Heart right ventricle (tissue), 16 donors: Measurements from ENCODE around the gene RAB40B. TPM values are rescaled to one million over a fixed set of nuclear protein-coding genes. Genes with fewer than 3 reads are reported as not detected.
A peak's percentile ranks its signal among the peaks of the same experiment; 100 is the strongest.

ENCODE experiments used
- ATAC-seq, 8 donors: fragments of 200-7000 bp; cut with Tn5 transposase; one replicate each; pipeline ENCODE4 v1.9.1; 2020; ENCODE audit warnings: mild to moderate bottlenecking in 8 of 8, moderate library complexity in 8 of 8, moderate number of reproducible peaks in 1 of 8
- DNase-seq, 2 donors: peaks; one replicate each; pipeline ENCODE4 v3.0.0-alpha.2; 2020
- H3K27ac ChIP-seq, 10 donors: fragments of 200-600 bp; sonication (generic) in 2 of 10; one replicate each; pipeline versions ENCODE4 v1.5.0 to v1.8.0; 2020 to 2022; ENCODE audit warnings: mild to moderate bottlenecking in 3 of 10
- H3K27me3 ChIP-seq, 7 donors: fragments of 200-600 bp; one replicate each; pipeline ENCODE4 v1.8.0; 2021 to 2022; ENCODE audit warnings: mild to moderate bottlenecking in 2 of 7
- H3K36me3 ChIP-seq, 9 donors: fragments of 200-600 bp; sonication (generic) in 1 of 9; one replicate each; pipeline versions ENCODE4 v1.5.0 to v1.8.0; 2020 to 2022; ENCODE audit warnings: mild to moderate bottlenecking in 2 of 9
- H3K4me1 ChIP-seq, 9 donors: fragments of 200-600 bp; sonication (generic) in 1 of 9; one replicate each; pipeline versions ENCODE4 v1.5.0 to v1.8.0; 2020 to 2022; ENCODE audit warnings: mild to moderate bottlenecking in 4 of 9
- H3K4me3 ChIP-seq, 10 donors: fragments of 200-600 bp; sonication (generic) in 2 of 10; one replicate each; pipeline versions ENCODE4 v1.5.0 to v1.8.0; 2020 to 2022; ENCODE audit warnings: mild to moderate bottlenecking in 7 of 10, moderate library complexity in 2 of 10
- H3K9me3 ChIP-seq, 11 donors: fragments of 200-600 bp in 10 of 11; sonication (generic) in 2 of 11; one replicate each; pipeline versions ENCODE4 v1.5.0 to v1.8.0; 2013 to 2022; ENCODE audit warnings: mild to moderate bottlenecking in 2 of 11, control low read depth in 1 of 11, moderate library complexity in 1 of 11
- WGBS, 2 donors: extraction: QIAGEN DNeasy Blood & Tissue Kit; methylation state at CpG; one replicate each; pipeline ENCODE4 v1.1.7; 2013; ENCODE audit warnings: inconsistent platforms in 1 of 2; 5-methylcytosine and 5-hydroxymethylcytosine counted together
- intact Hi-C, 10 donors: fragments of 100-400 bp; cut with DNase I; formaldehyde crosslinking; loops; one replicate each; pipeline versions ENCODE4 v1.11.1 to v1.14.2; 2022
- polyA plus RNA-seq, 2 donors: library from polyadenylated mRNA; stranded (reverse); fragments of 200-250 nt; gene quantifications; one replicate each; pipeline ENCODE4 v1.2.3, GENCODE V29; 2013
- total RNA-seq, 10 donors: library from RNA; stranded (reverse); fragmentation: NEBNext Ultra II Directional in 3 of 10; extraction: Animal tissue kit (Norgen Biotek cat#: 25700) in 3 of 10; gene quantifications; one replicate each; pipeline versions ENCODE4 v1.2.1 to v1.2.4, GENCODE V29; 2021 to 2023
- TF ChIP-seq, protein P1 (sequence below), 9 donors: fragments of 200-600 bp; sonication (generic) in 2 of 9; IDR thresholded peaks; one replicate each; pipeline versions ENCODE4 v1.5.0 to v1.8.0; 2021 to 2022; ENCODE audit warnings: antibody characterized with exemption in 9 of 9, mild to moderate bottlenecking in 5 of 9, moderate library complexity in 1 of 9
- donor health status: Arrhythmogenic right ventricular cardiomyopathy.
- donor health status: ischemic (EF 13 %, LVEDD 7.1; RV severe dilation, severe dysfunction).
- donor health status: healthy with polysubstance abuse.
- donor health status: DM: no; HTN: yes; CAD: no.
- donor health status: DM: no; HTN: no; CAD: no.
- donor health status: ischemic (EF 25% LVEDD 6.9; RV normal size, moderate dysfunction).
- donor health status: ischemic (EF 25% LVEDD 5.7; RV mildly dilated, moderate dysfunction).
- donor health status: healthy.
- donor health status: DM: yes; HTN: yes; CAD: no.
- donor health status: Ischemic cardiomyopathy.
- donor health status: ischemic (EF 35%, LVEDD 5.7; RV mildly dilated, moderate dysfunction).
- donor health status: nonischemic (EF 11% LVEDD 7.7; RV severe dilation, severe dysfunction).
- donor health status: DM: yes; HTN: yes; CAD: no.
- donor health status: PGD.
- donor health status: ischemic (EF 29% LVEDD 5.4; RV normal size, mild dysfunction).
- donor health status: nonischemic (EF 23%, LVEDD 6.1; RV moderate dilation, normal function).

Gene RAB40B
- total and polyA plus RNA-seq, 12 donors, result 8.0 to 42.4 (median 20.4) TPM

DNA sequence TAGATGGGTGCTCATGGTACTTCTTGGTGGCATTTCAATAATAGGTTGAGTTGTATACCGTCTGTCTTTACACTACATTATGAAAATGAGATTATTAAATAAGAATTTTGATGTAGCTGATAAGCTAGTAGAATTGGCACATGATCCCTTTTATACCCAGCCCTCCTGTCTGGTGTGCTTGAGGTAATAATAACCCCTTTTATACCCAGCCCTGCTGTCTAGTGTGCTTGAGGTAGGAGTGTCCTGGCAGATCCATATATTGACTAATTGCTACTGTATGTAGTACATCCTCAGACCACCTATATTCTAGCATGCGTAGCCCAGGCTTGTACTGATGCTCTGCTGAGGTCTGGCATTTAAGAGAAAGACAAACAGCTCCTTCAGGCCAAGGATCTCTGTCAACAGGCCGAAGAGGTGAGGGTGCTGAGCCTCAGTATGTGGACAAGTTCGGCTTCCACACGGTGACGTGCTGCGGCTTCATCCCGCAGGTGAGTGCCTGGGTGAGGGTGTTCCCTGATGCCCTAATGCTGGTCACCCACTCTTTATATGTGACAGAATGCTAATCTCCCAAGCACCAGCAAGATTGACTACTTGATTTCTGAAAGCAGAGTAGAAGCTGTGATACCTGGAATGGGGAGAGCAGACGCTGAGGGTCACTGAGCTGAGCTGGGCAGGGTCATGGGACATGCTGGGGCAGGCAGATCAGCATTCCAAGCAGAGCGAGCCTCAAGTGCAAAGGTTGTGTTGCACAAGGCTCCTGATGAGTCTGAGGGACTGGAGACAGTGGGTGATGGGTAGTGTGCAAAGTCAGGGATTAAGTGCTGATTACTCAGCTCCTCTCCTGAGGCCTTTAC lies 42.6 kb upstream of the RAB40B start:
- TF ChIP-seq, protein P1, sequence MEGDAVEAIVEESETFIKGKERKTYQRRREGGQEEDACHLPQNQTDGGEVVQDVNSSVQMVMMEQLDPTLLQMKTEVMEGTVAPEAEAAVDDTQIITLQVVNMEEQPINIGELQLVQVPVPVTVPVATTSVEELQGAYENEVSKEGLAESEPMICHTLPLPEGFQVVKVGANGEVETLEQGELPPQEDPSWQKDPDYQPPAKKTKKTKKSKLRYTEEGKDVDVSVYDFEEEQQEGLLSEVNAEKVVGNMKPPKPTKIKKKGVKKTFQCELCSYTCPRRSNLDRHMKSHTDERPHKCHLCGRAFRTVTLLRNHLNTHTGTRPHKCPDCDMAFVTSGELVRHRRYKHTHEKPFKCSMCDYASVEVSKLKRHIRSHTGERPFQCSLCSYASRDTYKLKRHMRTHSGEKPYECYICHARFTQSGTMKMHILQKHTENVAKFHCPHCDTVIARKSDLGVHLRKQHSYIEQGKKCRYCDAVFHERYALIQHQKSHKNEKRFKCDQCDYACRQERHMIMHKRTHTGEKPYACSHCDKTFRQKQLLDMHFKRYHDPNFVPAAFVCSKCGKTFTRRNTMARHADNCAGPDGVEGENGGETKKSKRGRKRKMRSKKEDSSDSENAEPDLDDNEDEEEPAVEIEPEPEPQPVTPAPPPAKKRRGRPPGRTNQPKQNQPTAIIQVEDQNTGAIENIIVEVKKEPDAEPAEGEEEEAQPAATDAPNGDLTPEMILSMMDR (IDR thresholded peaks at IDR 0.05), result no peak
- Histone ChIP-seq H3K9me3 (peaks cover 0 to 21% (median 2%) of the 10 kb centered on the region in 11 donors), H3K27ac (no peak overlapping the region), H3K36me3 (peaks cover 6 to 68% (median 41%) of the 10 kb centered on the region in 9 donors), H3K27me3 (no peaks in the 10 kb centered on the region), H3K4me1 (peaks cover 0 to 27% (median 13%) of the 10 kb centered on the region in 9 donors), H3K4me3 (no peak overlapping the region)
- 97 to 99% methylated on average over 10 of the region's 10 CpGs for WGBS, 2 donors
- intact Hi-C loops, result no loop called here
- DNase-seq, result no peak
- ATAC-seq, result no peak

- H3K4me3 ChIP-seq, result peak overlapping the region in 7 of 10 donors; percentile 15 to 94 (median 83)
- intact Hi-C loops, result no loop called here
- peak overlapping the region in 9 of 10 donors; percentile 53 to 96 (median 89) for H3K27ac ChIP-seq
- peaks cover 6 to 55% (median 37%) of the 10 kb centered on the region in 9 donors for H3K36me3 ChIP-seq
- TF ChIP-seq, protein P1 (IDR thresholded peaks at IDR 0.05), result no peak
- ATAC-seq (peak; percentile 57 to 95 (median 89)), DNase-seq (peak; percentile 77 to 85)
- WGBS, 2 donors, result 39 to 57% methylated on average over 26 of the region's 26 CpGs
- no peaks in the 10 kb centered on the region for H3K27me3 ChIP-seq
- peaks cover 0 to 37% (median 16%) of the 10 kb centered on the region in 9 donors for H3K4me1 ChIP-seq
- H3K9me3 ChIP-seq, result peaks cover 0 to 19% (median 2%) of the 10 kb centered on the region in 11 donors
Observed at GRCh38 chr17:82737967-82738877, 39.7 kb upstream of the RAB40B start.

DNA sequence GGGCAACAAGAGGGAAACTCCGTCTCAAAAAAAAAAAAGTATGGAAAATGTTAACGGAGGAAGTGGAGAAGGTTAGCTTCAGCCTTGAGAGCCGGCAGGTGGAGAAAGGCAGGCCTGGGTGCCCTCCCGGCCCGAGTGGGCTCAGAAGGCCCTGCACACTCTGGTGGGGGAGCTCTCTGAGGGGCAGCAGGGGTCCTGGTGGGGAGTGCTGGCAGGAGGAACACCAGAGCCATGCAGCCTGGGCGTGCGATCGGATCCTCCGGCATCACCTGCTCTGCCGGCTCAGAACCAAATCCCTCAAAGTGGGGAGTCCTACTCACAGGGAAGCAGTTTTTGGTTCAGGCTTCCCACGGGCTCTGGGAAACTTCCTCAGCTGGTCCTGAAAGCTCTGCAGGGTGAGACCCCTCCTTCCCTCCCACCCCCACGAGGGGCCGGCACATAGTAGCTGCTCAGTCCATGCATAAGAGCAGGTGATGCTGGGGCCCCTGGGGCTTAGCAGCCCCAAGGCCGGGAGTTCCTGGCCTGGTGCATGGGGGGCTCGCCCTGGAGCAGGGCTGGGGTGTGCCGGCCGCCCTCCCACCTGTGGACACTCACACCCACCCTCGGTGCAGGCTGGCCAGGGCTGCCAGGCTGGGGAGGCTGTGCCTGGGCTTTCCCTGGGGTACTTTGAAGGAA lies 38.1 kb upstream of the RAB40B start:
- intact Hi-C loops, result no loop called here
- DNase-seq (no peak), ATAC-seq (peak in 1 of 8 donors; percentile 0)
- 59 to 65% methylated on average over 18 of the region's 18 CpGs for WGBS, 2 donors
- Histone ChIP-seq H3K9me3 (peaks cover 0 to 26% (median 3%) of the 10 kb centered on the region in 11 donors), H3K4me1 (peaks cover 0 to 37% (median 16%) of the 10 kb centered on the region in 9 donors), H3K4me3 (peak overlapping the region in 9 of 10 donors; percentile 62 to 94 (median 82)), H3K27me3 (no peaks in the 10 kb centered on the region), H3K36me3 (peaks cover 4 to 45% (median 24%) of the 10 kb centered on the region in 9 donors), H3K27ac (peak overlapping the region in 9 of 10 donors; percentile 80 to 96 (median 93))
- TF ChIP-seq, protein P1 (IDR thresholded peaks at IDR 0.05), result no peak
